B cell (primary cell): ENCODE data around the gene SHMT2. TPM values are rescaled to one million over a fixed set of nuclear protein-coding genes. Genes with fewer than 3 reads are reported as not detected.

ENCODE experiments used
- ATAC-seq: fragments of 200-7000 bp; cut with Tn5 transposase; one replicate; pipeline ENCODE4 v1.10.0; 2021; ENCODE audit warnings: low read depth, mild to moderate bottlenecking, moderate number of reproducible peaks, moderate library complexity
- CTCF ChIA-PET: fragments of 350-600 bp; sonication (Branson Sonifier 250); formaldehyde crosslinking; loops from one replicate; lab custom pipeline; 2021; ENCODE audit warnings: antibody characterized with exemption, inconsistent platforms; lab: Charles Lee
- POLR2A ChIA-PET: fragments of 350-600 bp; sonication (Branson Sonifier 250); formaldehyde crosslinking; loops from one replicate; lab custom pipeline; 2021; ENCODE audit warnings: antibody characterized with exemption; lab: Charles Lee
- DNase-seq: peaks from one replicate; pipeline ENCODE4 v3.0.0; 2013
- H2AFZ ChIP-seq: 2 replicates; pipeline ENCODE4 v1.6.1; 2012; ENCODE audit warnings: mild to moderate bottlenecking, low read depth, low read length; ENCODE audit not compliant: insufficient read depth, poor library complexity, severe bottlenecking
- H3K27ac ChIP-seq, 2 donors: 1 replicate in 1 of 2; 2 replicates in 1 of 2; pipeline ENCODE4 v1.5.1; 2012 to 2013; ENCODE audit warnings: low read length in 2 of 2, mild to moderate bottlenecking in 2 of 2, moderate library complexity in 1 of 2
- H3K27me3 ChIP-seq, 4 experiments: fragments of 200-600 bp in 1 of 4; sonication (generic) in 1 of 4; replicated peaks in 1 of 4; 1 replicate in 2 of 4; 2 replicates in 2 of 4; pipeline versions ENCODE4 v1.6.1 to v1.7.0; 2013 to 2016; ENCODE audit warnings: low read length in 3 of 4, mild to moderate bottlenecking in 2 of 4, mixed read lengths in 1 of 4, moderate library complexity in 1 of 4; ENCODE audit not compliant: insufficient read depth in 4 of 4, control insufficient read depth in 3 of 4; ENCODE audit errors: control extremely low read depth in 1 of 4
- H3K36me3 ChIP-seq, 2 experiments: replicated peaks in 1 of 2; 1 replicate in 1 of 2; 2 replicates in 1 of 2; pipeline versions ENCODE4 v1.6.1 to v1.7.1; 2013; ENCODE audit warnings: low read length in 1 of 2; ENCODE audit not compliant: insufficient read depth in 2 of 2, control insufficient read depth in 1 of 2; ENCODE audit errors: control extremely low read depth in 1 of 2, extremely low read depth in 1 of 2
- H3K4me1 ChIP-seq, 2 donors: fragments of 200-600 bp in 1 of 2; sonication (generic) in 1 of 2; 1 replicate in 1 of 2; 2 replicates in 1 of 2; pipeline versions ENCODE4 v1.5.1 to v1.6.1; 2013 to 2017; ENCODE audit warnings: low read length in 2 of 2; ENCODE audit not compliant: control insufficient read depth in 2 of 2, insufficient read depth in 2 of 2
- H3K4me2 ChIP-seq: replicated peaks from 2 replicates; pipeline ENCODE3; 2012; ENCODE audit warnings: mild to moderate bottlenecking, low read depth, low read length; ENCODE audit not compliant: poor library complexity, severe bottlenecking
- H3K4me3 ChIP-seq, 5 experiments: fragments of 200-600 bp in 1 of 5; sonication (generic) in 1 of 5; 1 replicate in 3 of 5; 2 replicates in 2 of 5; pipeline versions ENCODE4 v1.5.1 to v1.7.0; 2011 to 2016; ENCODE audit warnings: low read length in 4 of 5, mild to moderate bottlenecking in 4 of 5, low read depth in 2 of 5, control low read depth in 1 of 5, moderate library complexity in 1 of 5; ENCODE audit not compliant: insufficient read depth in 1 of 5; ENCODE audit errors: control extremely low read depth in 1 of 5, extremely low read depth in 1 of 5
- H3K79me2 ChIP-seq: fragments of 200-600 bp; sonication (generic); one replicate; pipeline ENCODE4 v1.6.0; 2016; ENCODE audit warnings: low read length; ENCODE audit not compliant: control insufficient read depth, insufficient read depth
- H3K9ac ChIP-seq: fragments of 200-600 bp; sonication (generic); 2 replicates; pipeline ENCODE4 v1.6.1; 2017; ENCODE audit warnings: mild to moderate bottlenecking, low read length, moderate library complexity
- H3K9me3 ChIP-seq, 3 donors: one replicate each; pipeline versions ENCODE4 v1.6.1 to v1.7.1; 2013; ENCODE audit warnings: low read length in 2 of 3; ENCODE audit not compliant: control insufficient read depth in 2 of 3, insufficient read depth in 1 of 3; ENCODE audit errors: control extremely low read depth in 1 of 3
- H4K20me1 ChIP-seq: 2 replicates; pipeline ENCODE4 v1.6.0; 2012; ENCODE audit warnings: mild to moderate bottlenecking, low read length; ENCODE audit not compliant: insufficient read depth, control insufficient read depth, poor library complexity, severe bottlenecking
- H3K27ac Mint-ChIP-seq: one replicate; pipeline ENCODE4 v1.8.0; 2021; ENCODE audit warnings: mixed read lengths
- H3K27me3 Mint-ChIP-seq: one replicate; pipeline ENCODE4 v1.8.0; 2021; ENCODE audit warnings: mixed read lengths
- H3K4me1 Mint-ChIP-seq: one replicate; pipeline ENCODE4 v1.8.0; 2021; ENCODE audit warnings: mixed read lengths
- H3K4me3 Mint-ChIP-seq: one replicate; pipeline ENCODE4 v1.8.0; 2021; ENCODE audit warnings: mixed read lengths
- H3K9me3 Mint-ChIP-seq: one replicate; pipeline ENCODE4 v1.8.0; 2022; ENCODE audit warnings: mixed read lengths; ENCODE audit not compliant: insufficient read depth
- EZH2 ChIP-seq: IDR thresholded peaks from 2 replicates; pipeline ENCODE4 v1.6.1; 2012; ENCODE audit warnings: borderline replicate concordance, low read depth, mild to moderate bottlenecking, moderate library complexity, low read length; ENCODE audit not compliant: insufficient read depth, poor library complexity, severe bottlenecking
- WGBS: methylation state at CpG from one replicate; pipeline ENCODE4 v1.1.5; 2013; ENCODE audit warnings: missing lambda C conversion rate; ENCODE audit not compliant: insufficient coverage; 5-methylcytosine and 5-hydroxymethylcytosine counted together
- intact Hi-C: fragments of 100-400 bp; cut with micrococcal nuclease; formaldehyde crosslinking; loops from one replicate; pipeline ENCODE4 v1.10.0; 2022
- polyA plus RNA-seq: library from polyadenylated mRNA; depleted of rRNA; stranded (reverse); fragments of >200 nt; gene quantifications from 2 replicates; pipeline ENCODE4 v1.2.3, GENCODE V29; 2012
- total RNA-seq, 2 donors: library from RNA; stranded (reverse); fragments of 120-200 nt in 1 of 2; gene quantifications; 1 replicate in 1 of 2; 2 replicates in 1 of 2; pipeline versions ENCODE4 v1.2.3 to v1.2.4, GENCODE V29; 2013 to 2022
- TF ChIP-seq, protein P1 (sequence below): fragments of 200-600 bp; IDR thresholded peaks from one replicate; pipeline ENCODE4 v1.8.0; 2022; ENCODE audit warnings: antibody characterized with exemption, mild to moderate bottlenecking

The SHMT2 gene
- total and polyA plus RNA-seq, 2 donors (not counting 1 experiment from before 2014, with no cell fraction given): 166 to 236 TPM

DNA sequence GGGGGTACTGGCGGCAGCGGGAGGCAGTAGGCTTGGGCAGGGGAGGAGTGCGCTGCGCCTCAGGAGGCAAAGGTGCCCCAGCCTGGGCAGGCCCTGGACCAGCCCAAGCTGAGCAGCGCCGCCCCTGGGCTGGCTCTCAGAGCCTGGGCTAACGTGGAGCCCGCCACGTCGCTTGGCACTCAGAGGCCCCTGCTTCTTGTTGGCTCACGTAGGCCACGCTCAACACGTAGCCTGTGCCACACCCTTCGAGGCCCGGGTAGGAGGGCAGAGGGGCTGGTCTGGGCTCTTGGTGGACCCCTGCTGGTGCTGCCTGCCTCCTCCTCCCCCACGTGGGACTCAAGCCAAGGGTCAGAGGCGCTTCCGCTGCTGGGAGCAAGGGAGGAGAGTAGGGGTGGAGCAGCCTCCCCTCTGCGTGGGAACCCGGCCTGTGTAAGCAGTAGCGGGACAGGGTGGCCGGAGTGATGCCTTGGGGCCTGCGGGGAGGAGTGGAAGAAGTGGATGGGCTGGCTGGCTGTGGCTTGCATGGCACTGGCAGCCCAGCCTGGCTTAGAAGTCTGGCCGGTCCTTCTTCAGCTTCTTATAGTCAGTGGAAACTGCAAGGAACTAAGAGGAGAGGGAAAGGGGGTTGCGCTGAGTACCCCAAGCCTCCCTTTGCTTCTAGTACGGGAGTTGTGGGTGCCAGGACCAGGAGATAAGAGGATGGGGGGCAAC, 5.7 kb downstream of the SHMT2 start:
- peaks cover 12% of the 10 kb centered on the region for H3K27me3 Mint-ChIP-seq
- CTCF ChIA-PET: interaction anchor here (12.1 to 31.1 kb wide), 2 partner anchors 7 to 19 kb away, joined by 360 to 838 read pairs; partner anchors contain the start of genes NXPH4 and SHMT2
- DNase-seq: no peak

More for the DNA sequence above, 5.7 kb downstream of the SHMT2 start:
- H2AFZ ChIP-seq: peak overlapping the region; percentile 68
- H3K9ac ChIP-seq: peak overlapping the region; percentile 50
- peaks cover 32% of the 10 kb centered on the region for H3K79me2 ChIP-seq
- peak; percentile 52 for ATAC-seq
- peak overlapping the region; percentile 100 for H3K27ac Mint-ChIP-seq
- POLR2A ChIA-PET: interaction anchor here (9.2 to 11.2 kb wide), 2 partner anchors 10 to 20 kb away, joined by 89 to 110 read pairs; partner anchors contain the start of gene NXPH4
- peak overlapping the region in 4 of 5 experiments; percentile 10 to 56 (median 14) for H3K4me3 ChIP-seq
- H3K4me1 ChIP-seq: peaks cover 76 to 89% of the 10 kb centered on the region in 2 donors
- WGBS: 68% methylated on average over 20 of the region's 26 CpGs
- H3K27me3 ChIP-seq: peaks cover 0 to 35% (median 14%) of the 10 kb centered on the region in 4 experiments
- H3K36me3 ChIP-seq: peaks cover 0 to 37% of the 10 kb centered on the region in 2 experiments
- peaks cover 91% of the 10 kb centered on the region for H3K4me1 Mint-ChIP-seq
- peak overlapping the region; percentile 88 for H3K4me3 Mint-ChIP-seq
- peaks cover 12% of the 10 kb centered on the region for H4K20me1 ChIP-seq
- intact Hi-C loops: loop anchor here (10.0 kb wide), 1 partner anchor 480 kb away; the partner anchor contains the start of gene PRIM1
- TF ChIP-seq EZH2: no peak
- TF ChIP-seq, protein P1, sequence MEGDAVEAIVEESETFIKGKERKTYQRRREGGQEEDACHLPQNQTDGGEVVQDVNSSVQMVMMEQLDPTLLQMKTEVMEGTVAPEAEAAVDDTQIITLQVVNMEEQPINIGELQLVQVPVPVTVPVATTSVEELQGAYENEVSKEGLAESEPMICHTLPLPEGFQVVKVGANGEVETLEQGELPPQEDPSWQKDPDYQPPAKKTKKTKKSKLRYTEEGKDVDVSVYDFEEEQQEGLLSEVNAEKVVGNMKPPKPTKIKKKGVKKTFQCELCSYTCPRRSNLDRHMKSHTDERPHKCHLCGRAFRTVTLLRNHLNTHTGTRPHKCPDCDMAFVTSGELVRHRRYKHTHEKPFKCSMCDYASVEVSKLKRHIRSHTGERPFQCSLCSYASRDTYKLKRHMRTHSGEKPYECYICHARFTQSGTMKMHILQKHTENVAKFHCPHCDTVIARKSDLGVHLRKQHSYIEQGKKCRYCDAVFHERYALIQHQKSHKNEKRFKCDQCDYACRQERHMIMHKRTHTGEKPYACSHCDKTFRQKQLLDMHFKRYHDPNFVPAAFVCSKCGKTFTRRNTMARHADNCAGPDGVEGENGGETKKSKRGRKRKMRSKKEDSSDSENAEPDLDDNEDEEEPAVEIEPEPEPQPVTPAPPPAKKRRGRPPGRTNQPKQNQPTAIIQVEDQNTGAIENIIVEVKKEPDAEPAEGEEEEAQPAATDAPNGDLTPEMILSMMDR: no peak
- no peaks in the 10 kb centered on the region for H3K9me3 Mint-ChIP-seq
- peak overlapping the region; percentile 86 to 88 for H3K27ac ChIP-seq
- H3K9me3 ChIP-seq: peaks cover 0 to 11% (median 0%) of the 10 kb centered on the region in 3 donors
- peak overlapping the region; percentile 84 for H3K4me2 ChIP-seq
